K562 (cell line): ENCODE measurements around the gene PRSS8. TPM values are rescaled to one million over a fixed set of nuclear protein-coding genes. Genes with fewer than 3 reads are reported as not detected.

ENCODE experiments used
- CTBP1 ChIP-seq: fragments of 450-650 bp; IDR thresholded peaks from 2 replicates; pipeline ENCODE4 v1.6.1; 2016; ENCODE audit warnings: borderline replicate concordance
- E2F5 ChIP-seq: sonication (generic); formaldehyde crosslinking; IDR thresholded peaks from 2 replicates; pipeline ENCODE4 v1.8.0; 2022; ENCODE audit warnings: mild to moderate bottlenecking, missing genetic modification reagents
- HDAC8 ChIP-seq: fragments of 450-650 bp; IDR thresholded peaks from 2 replicates; pipeline ENCODE4 v1.6.1; 2016; ENCODE audit warnings: mild to moderate bottlenecking, missing genetic modification characterization, moderate library complexity, missing compliant biosample characterization
- HOMEZ ChIP-seq: fragments of 250-450 bp; sonication (Bioruptor Pico); IDR thresholded peaks from 2 replicates; pipeline ENCODE4 v1.4.0; 2020; ENCODE audit warnings: mild to moderate bottlenecking, moderate library complexity
- ILK ChIP-seq: fragments of 450-650 bp; IDR thresholded peaks from 2 replicates; pipeline ENCODE4 v1.6.1; 2016; ENCODE audit warnings: missing genetic modification characterization, low read depth, mild to moderate bottlenecking, missing compliant biosample characterization, moderate library complexity, borderline replicate concordance
- MIER1 ChIP-seq: fragments of 450-650 bp; IDR thresholded peaks from 2 replicates; pipeline ENCODE4 v1.6.1; 2016; ENCODE audit warnings: antibody characterized with exemption, mild to moderate bottlenecking, low read depth
- NCOA1 ChIP-seq: fragments of 450-650 bp; IDR thresholded peaks from 2 replicates; pipeline ENCODE4 v1.6.1; 2016; ENCODE audit warnings: low read depth
- NCOA4 ChIP-seq: fragments of 450-650 bp; IDR thresholded peaks from 2 replicates; pipeline ENCODE4 v1.6.1; 2018; ENCODE audit warnings: mild to moderate bottlenecking; ENCODE audit not compliant: partially characterized antibody
- PCBP1 ChIP-seq: fragments of 200-400 bp; formaldehyde crosslinking; IDR thresholded peaks from 2 replicates; pipeline ENCODE4 v1.6.1; 2018; ENCODE audit warnings: mild to moderate bottlenecking, low read depth, low read length; ENCODE audit not compliant: poor library complexity, severe bottlenecking
- PREB ChIP-seq: sonication (generic); formaldehyde crosslinking; IDR thresholded peaks from 2 replicates; pipeline ENCODE4 v1.8.1; 2023; ENCODE audit warnings: mild to moderate bottlenecking, missing genetic modification reagents
- RAD51 ChIP-seq: fragments of 450-650 bp; IDR thresholded peaks from 2 replicates; pipeline ENCODE4 v1.7.1; 2016; ENCODE audit warnings: low read depth, mild to moderate bottlenecking, borderline replicate concordance
- RCOR1 ChIP-seq, 2 experiments: IDR thresholded peaks; 2 replicates each; pipeline ENCODE4 v1.6.1; 2012; ENCODE audit warnings: low read depth in 2 of 2, low read length in 2 of 2, borderline replicate concordance in 1 of 2, improper control_type of control experiment in 1 of 2
- SMAD2 ChIP-seq: fragments of 150-350 bp; IDR thresholded peaks from 2 replicates; pipeline ENCODE4 v1.6.1; 2014; ENCODE audit warnings: low read depth, mild to moderate bottlenecking, low read length
- SMARCA5 ChIP-seq: fragments of 450-650 bp; IDR thresholded peaks from 2 replicates; pipeline ENCODE4 v1.6.1; 2016
- TFE3 ChIP-seq: fragments of 450-650 bp; formaldehyde crosslinking; IDR thresholded peaks from 2 replicates; pipeline ENCODE4 v1.4.0; 2020; ENCODE audit warnings: mild to moderate bottlenecking, mixed read lengths
- ZFP36 ChIP-seq: fragments of 150-350 bp; IDR thresholded peaks from 2 replicates; pipeline ENCODE4 v1.6.1; 2018; ENCODE audit warnings: low read length, low read depth; ENCODE audit not compliant: partially characterized antibody
- ZNF316 ChIP-seq: fragments of 450-650 bp; IDR thresholded peaks from 2 replicates; pipeline ENCODE4 v1.6.1; 2016
- ZNF551 ChIP-seq: fragments of 250-450 bp; sonication (Bioruptor Pico); IDR thresholded peaks from 2 replicates; pipeline ENCODE4 v1.5.0; 2021; ENCODE audit warnings: mild to moderate bottlenecking, moderate library complexity
- ZNF766 ChIP-seq: fragments of 200-800 bp; sonication (Bioruptor generic); conservative IDR thresholded peaks from 2 replicates; pipeline ENCODE4 v1.6.1; 2016; ENCODE audit warnings: missing genetic modification characterization, missing compliant biosample characterization
- polyA plus RNA-seq, 8 experiments: library from polyadenylated mRNA; depleted of rRNA in 4 of 8; stranded (reverse) in 5 of 8; unstranded in 3 of 8; fragments of >200 nt; fragmentation: Nextera tagmentation in 2 of 8; fragmentation: Illumina TruSeq in 1 of 8; extraction: Ambion mirVana in 2 of 8; extraction: Trizol in 1 of 8; gene quantifications; 2 replicates each; pipeline versions ENCODE4 v1.2.1 to v1.2.3, GENCODE V29; 2011 to 2014; ENCODE audit warnings: inconsistent platforms in 1 of 8, missing spikeins in 1 of 8
- total RNA-seq, 7 experiments: library from RNA; depleted of rRNA in 6 of 7; stranded (reverse); fragments of >200 nt in 6 of 7; fragmentation: Illumina TruSeq in 2 of 7; extraction: Trizol in 2 of 7; gene quantifications; 2 replicates each; pipeline versions ENCODE4 v1.2.1 to v1.2.3, GENCODE V29; 2011 to 2021; ENCODE audit warnings: low replicate concordance in 1 of 7
- TF ChIP-seq, protein P1 (sequence below): IDR thresholded peaks from 3 replicates; pipeline ENCODE4 v1.6.1; 2011; ENCODE audit warnings: borderline replicate concordance, mild to moderate bottlenecking, moderate library complexity; ENCODE audit not compliant: insufficient read length; ENCODE audit errors: extremely low read depth

The PRSS8 gene
- total and polyA plus RNA-seq, 9 of the 15 experiments (the other 6 are each of a cell fraction or from before 2014, with no cell fraction given), result 0.25 to 3.9 (median 1.3) TPM; not detected in 1

DNA sequence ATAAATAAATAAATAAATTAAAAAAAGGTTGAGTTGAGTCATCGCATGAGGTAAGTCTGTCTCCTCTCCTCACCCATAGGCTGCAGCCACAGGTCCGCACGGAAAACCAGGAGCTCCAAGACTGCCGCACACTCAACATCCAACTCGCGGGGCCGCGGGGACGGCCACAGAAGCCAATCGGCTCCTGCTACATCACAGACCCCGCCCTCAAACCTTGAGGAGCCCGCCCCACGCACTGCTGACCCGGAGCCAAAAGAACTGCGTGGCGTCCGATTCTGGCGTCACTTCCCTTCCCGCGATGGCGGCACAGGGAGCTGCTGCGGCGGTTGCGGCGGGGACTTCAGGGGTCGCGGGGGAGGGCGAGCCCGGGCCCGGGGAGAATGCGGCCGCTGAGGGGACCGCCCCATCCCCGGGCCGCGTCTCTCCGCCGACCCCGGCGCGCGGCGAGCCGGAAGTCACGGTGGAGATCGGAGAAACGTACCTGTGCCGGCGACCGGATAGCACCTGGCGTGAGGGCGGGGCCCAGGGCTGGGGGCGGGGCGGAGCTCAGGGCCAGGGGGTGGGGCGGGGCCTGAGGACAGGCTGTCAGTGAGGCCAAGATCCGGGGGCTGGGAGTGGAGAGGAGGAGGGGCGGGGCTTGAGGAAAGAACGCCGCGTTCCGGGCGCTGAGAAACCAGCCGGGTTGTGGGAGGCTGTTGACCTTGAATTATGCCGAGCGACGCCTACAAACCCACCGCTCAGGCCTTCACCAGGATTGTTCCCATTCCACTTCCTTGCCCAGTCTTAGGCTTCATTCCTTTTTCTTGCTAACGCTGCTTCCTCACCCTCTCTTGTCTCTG is 17.9 kb downstream of the PRSS8 start, which contains the start of gene KAT8 (continued):
- TF ChIP-seq ZNF551 (CRISPR knock-in tag), result no peak
- TF ChIP-seq MIER1, result no peak
- no peak for TF ChIP-seq SMARCA5
- TF ChIP-seq TFE3 (CRISPR knock-in tag), result no peak
- no peak for TF ChIP-seq E2F5
- no peak for TF ChIP-seq RCOR1 (IDR thresholded peaks at IDR 0.05; ENCODE audit: borderline replicate concordance in 1 of 2, low read depth in 2 of 2, low read length in 2 of 2)
- no peak for TF ChIP-seq ZNF316
- TF ChIP-seq ZFP36, result no peak
- no peak for TF ChIP-seq ILK (tag)
- no peak for TF ChIP-seq NCOA1
- TF ChIP-seq SMAD2, result no peak
- TF ChIP-seq PREB (CRISPR knock-in tag), result no peak
- TF ChIP-seq PCBP1, result peak; percentile 64
- TF ChIP-seq, protein P1, sequence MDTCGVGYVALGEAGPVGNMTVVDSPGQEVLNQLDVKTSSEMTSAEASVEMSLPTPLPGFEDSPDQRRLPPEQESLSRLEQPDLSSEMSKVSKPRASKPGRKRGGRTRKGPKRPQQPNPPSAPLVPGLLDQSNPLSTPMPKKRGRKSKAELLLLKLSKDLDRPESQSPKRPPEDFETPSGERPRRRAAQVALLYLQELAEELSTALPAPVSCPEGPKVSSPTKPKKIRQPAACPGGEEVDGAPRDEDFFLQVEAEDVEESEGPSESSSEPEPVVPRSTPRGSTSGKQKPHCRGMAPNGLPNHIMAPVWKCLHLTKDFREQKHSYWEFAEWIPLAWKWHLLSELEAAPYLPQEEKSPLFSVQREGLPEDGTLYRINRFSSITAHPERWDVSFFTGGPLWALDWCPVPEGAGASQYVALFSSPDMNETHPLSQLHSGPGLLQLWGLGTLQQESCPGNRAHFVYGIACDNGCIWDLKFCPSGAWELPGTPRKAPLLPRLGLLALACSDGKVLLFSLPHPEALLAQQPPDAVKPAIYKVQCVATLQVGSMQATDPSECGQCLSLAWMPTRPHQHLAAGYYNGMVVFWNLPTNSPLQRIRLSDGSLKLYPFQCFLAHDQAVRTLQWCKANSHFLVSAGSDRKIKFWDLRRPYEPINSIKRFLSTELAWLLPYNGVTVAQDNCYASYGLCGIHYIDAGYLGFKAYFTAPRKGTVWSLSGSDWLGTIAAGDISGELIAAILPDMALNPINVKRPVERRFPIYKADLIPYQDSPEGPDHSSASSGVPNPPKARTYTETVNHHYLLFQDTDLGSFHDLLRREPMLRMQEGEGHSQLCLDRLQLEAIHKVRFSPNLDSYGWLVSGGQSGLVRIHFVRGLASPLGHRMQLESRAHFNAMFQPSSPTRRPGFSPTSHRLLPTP, result no peak
- TF ChIP-seq CTBP1, result peak; percentile 55; the same call in 1 of the 2 replicates
- no peak for TF ChIP-seq HDAC8 (tag)
- no peak for TF ChIP-seq NCOA4
- no peak for TF ChIP-seq RAD51
- peak; percentile 88 for TF ChIP-seq ZNF766
- TF ChIP-seq HOMEZ (CRISPR knock-in tag), result no peak
